Endothelial cell of umbilical vein (primary cell): ENCODE measurements around the gene BCS1L.

ENCODE experiments used
- EZH2 ChIP-seq: IDR thresholded peaks from 2 replicates; pipeline ENCODE4 v1.6.1; 2012; ENCODE audit warnings: borderline replicate concordance, low read depth, mild to moderate bottlenecking, moderate library complexity, low read length, inconsistent platforms; ENCODE audit not compliant: severe bottlenecking
- TF ChIP-seq, protein P1 (sequence below), 2 donors: IDR thresholded peaks; 1 replicate in 1 of 2; 2 replicates in 1 of 2; pipeline ENCODE4 v1.5.1; 2011; ENCODE audit warnings: low read length in 2 of 2, mild to moderate bottlenecking in 2 of 2, moderate library complexity in 2 of 2, control low read depth in 1 of 2, inconsistent platforms in 1 of 2, low read depth in 1 of 2; ENCODE audit not compliant: insufficient read depth in 1 of 2; ENCODE audit errors: extremely low read depth in 1 of 2

DNA sequence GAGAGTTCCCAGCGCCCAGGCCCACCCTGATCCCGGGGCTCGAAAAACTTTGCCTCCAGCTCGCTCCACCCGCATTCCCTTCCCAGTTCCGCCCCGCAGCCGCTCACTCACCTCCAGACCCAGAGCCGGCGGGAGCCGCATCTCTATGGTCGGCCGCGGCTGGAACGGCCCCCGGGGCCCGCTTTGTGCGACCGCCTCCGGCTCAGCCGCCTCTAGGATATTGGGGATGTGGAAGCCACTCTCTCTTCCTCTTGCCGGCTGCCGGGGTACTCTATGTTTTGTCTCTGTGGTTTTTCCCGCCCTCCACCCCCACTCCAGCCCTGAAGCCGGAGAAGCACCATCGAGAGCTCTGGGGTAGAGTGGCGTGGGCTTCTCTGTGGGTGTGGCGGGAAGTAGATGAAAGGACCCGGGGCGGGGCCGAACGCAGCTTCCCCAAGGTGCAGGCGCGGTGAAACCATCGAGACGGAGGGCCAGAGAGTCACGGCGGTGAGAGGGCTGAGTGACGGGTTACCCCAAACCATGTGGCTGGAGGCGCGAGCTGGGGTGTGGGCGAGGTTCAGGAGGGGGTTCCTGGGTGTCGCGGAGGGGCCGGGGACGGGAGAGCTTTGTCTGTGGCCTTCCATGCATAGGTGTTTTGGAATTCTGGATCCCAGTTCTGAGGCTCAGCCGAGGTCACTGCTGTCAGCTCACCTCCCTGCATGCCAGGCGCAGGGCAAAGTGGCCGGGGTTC is at the start of gene BCS1L, which contains the start of gene ZNF142:
- TF ChIP-seq EZH2 = no peak
- TF ChIP-seq, protein P1, sequence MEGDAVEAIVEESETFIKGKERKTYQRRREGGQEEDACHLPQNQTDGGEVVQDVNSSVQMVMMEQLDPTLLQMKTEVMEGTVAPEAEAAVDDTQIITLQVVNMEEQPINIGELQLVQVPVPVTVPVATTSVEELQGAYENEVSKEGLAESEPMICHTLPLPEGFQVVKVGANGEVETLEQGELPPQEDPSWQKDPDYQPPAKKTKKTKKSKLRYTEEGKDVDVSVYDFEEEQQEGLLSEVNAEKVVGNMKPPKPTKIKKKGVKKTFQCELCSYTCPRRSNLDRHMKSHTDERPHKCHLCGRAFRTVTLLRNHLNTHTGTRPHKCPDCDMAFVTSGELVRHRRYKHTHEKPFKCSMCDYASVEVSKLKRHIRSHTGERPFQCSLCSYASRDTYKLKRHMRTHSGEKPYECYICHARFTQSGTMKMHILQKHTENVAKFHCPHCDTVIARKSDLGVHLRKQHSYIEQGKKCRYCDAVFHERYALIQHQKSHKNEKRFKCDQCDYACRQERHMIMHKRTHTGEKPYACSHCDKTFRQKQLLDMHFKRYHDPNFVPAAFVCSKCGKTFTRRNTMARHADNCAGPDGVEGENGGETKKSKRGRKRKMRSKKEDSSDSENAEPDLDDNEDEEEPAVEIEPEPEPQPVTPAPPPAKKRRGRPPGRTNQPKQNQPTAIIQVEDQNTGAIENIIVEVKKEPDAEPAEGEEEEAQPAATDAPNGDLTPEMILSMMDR (IDR thresholded peaks at IDR 0.05; ENCODE audit: extremely low read depth in 1 of 2, insufficient read depth in 1 of 2, low read depth in 1 of 2, low read length in 2 of 2) = no peak
